GM21390 (cell line): ENCODE results near the gene TCTN3.
"Not testable (repeated sequence)": the region's sequence is repeated elsewhere in the genome, so short reads cannot be mapped to it uniquely, and the experiment has no call there.

Source experiments
- ATAC-seq: cut with Tn5 transposase; IDR thresholded peaks from one replicate; pipeline ENCODE4 v1.9.1; 2021; ENCODE audit not compliant: unreplicated experiment

Gene TCTN3

GRCh38 chr10:95693668-95694534 lies at the start of gene TCTN3:
Gene TCTN3, minus strand, starts transcription at chr10:95693927. Its CDS starts 28 bp downstream, at chr10:95693899.
- ATAC-seq, result peak; percentile 98

- ATAC-seq, result no peak
Measured at GRCh38 chr10:95742962-95743535, 49.3 kb upstream of the TCTN3 start.

GRCh38 chr10:95742485-95742884 lies 48.8 kb upstream of the TCTN3 start:
- ATAC-seq, result no peak

- ATAC-seq, result peak; percentile 68
Measured at GRCh38 chr10:95741807-95742467, 48.2 kb upstream of the TCTN3 start.

- no peak for ATAC-seq
Measured at GRCh38 chr10:95739056-95739455, 45.3 kb upstream of the TCTN3 start.

- not testable (repeated sequence) for ATAC-seq
Measured at GRCh38 chr10:95732907-95733306, 39.2 kb upstream of the TCTN3 start.

- no peak for ATAC-seq
Measured at GRCh38 chr10:95730233-95730632, 36.5 kb upstream of the TCTN3 start.

GRCh38 chr10:95729323-95730055 lies 35.8 kb upstream of the TCTN3 start:
- no peak for ATAC-seq

GRCh38 chr10:95728526-95728925 lies 34.8 kb upstream of the TCTN3 start:
- no peak for ATAC-seq

- ATAC-seq, result not testable (repeated sequence)
Measured at GRCh38 chr10:95722496-95722895, 28.8 kb upstream of the TCTN3 start.

GRCh38 chr10:95720745-95721144 lies 27.0 kb upstream of the TCTN3 start:
- ATAC-seq, result not testable (repeated sequence)

- no peak for ATAC-seq
Measured at GRCh38 chr10:95716866-95717265, 23.1 kb upstream of the TCTN3 start.

GRCh38 chr10:95716466-95716865 lies 22.7 kb upstream of the TCTN3 start:
- ATAC-seq, result no peak

GRCh38 chr10:95711492-95711891 lies 17.8 kb upstream of the TCTN3 start:
- ATAC-seq, result no peak

- ATAC-seq, result no peak
Measured at GRCh38 chr10:95706990-95707389, 13.3 kb upstream of the TCTN3 start.

- ATAC-seq, result no peak
Measured at GRCh38 chr10:95706573-95706972, 12.8 kb upstream of the TCTN3 start.

GRCh38 chr10:95698415-95698814 lies 4.7 kb upstream of the TCTN3 start:
- ATAC-seq, result no peak

GRCh38 chr10:95697429-95697828 lies 3.7 kb upstream of the TCTN3 start:
- no peak for ATAC-seq

GRCh38 chr10:95694665-95695064 lies 938 bp upstream of the TCTN3 start:
- ATAC-seq, result no peak

GRCh38 chr10:95693071-95693667 lies 558 bp downstream of the TCTN3 start:
- ATAC-seq, result no peak

- ATAC-seq, result no peak
Measured at GRCh38 chr10:95691281-95691680, 2.4 kb downstream of the TCTN3 start.
